HepG2 (cell line): Measurements from ENCODE around the gene PRRC1. TPM values are rescaled to one million over a fixed set of nuclear protein-coding genes. Genes with fewer than 3 reads are reported as not detected.

Experiments used
- ATAC-seq: fragments of 200-7000 bp; cut with Tn5 transposase; 3 replicates; pipeline ENCODE4 v1.9.1; 2020; ENCODE audit warnings: mild to moderate bottlenecking, moderate library complexity
- BruUV-seq: library from RNA; stranded (reverse); fragments of 400-500 nt; replicated peaks from 2 replicates; lab custom pipeline; 2021; lab: Mats Ljungman, UMichigan
- CTCF ChIA-PET: fragments of 300-600 bp; formaldehyde crosslinking; extraction: SDS; loops from one replicate; lab custom pipeline; 2021; ENCODE audit warnings: low total read pairs, inconsistent platforms, low intra/inter-chr PET ratio; lab: Yijun Ruan, JAX
- POLR2A ChIA-PET: fragments of 350-600 bp; sonication (Branson Sonifier 250); formaldehyde crosslinking; loops from one replicate; lab custom pipeline; 2020; ENCODE audit warnings: antibody characterized with exemption, inconsistent platforms; lab: Yijun Ruan, JAX
- DNase-seq: peaks from one replicate; pipeline ENCODE4 v3.0.0-alpha.2; 2015; ENCODE audit warnings: low spot score
- FAIRE-seq: peaks from 3 replicates; lab custom pipeline; 2011; peaks lifted over from hg19 to GRCh38; lab: Jason Lieb, UNC
- H2AFZ ChIP-seq: one replicate; pipeline ENCODE4 v1.6.1; 2011; ENCODE audit warnings: low read length, inconsistent platforms
- H3K27ac ChIP-seq: fragments of 300-600 bp; 3 replicates; pipeline ENCODE4 v1.8.0; 2011; ENCODE audit warnings: mixed run types, mild to moderate bottlenecking, mixed read lengths, low read length, inconsistent platforms; ENCODE audit not compliant: insufficient read depth; ENCODE audit errors: extremely low read length
- H3K27me3 ChIP-seq, 2 experiments: fragments of 200-600 bp in 1 of 2; 2 replicates in 1 of 2; 3 replicates in 1 of 2; pipeline versions ENCODE4 v1.6.0 to v1.8.0; 2011; ENCODE audit warnings: low read length in 2 of 2, mild to moderate bottlenecking in 2 of 2, moderate library complexity in 2 of 2, inconsistent platforms in 1 of 2; ENCODE audit not compliant: insufficient read depth in 2 of 2, control insufficient read depth in 1 of 2
- H3K36me3 ChIP-seq, 2 experiments: fragments of 200-600 bp in 1 of 2; replicated peaks in 1 of 2; 2 replicates in 1 of 2; 3 replicates in 1 of 2; pipeline versions ENCODE4 v1.5.1 to v1.8.0; 2011; ENCODE audit warnings: low read length in 2 of 2, inconsistent platforms in 1 of 2; ENCODE audit not compliant: insufficient read depth in 2 of 2, control insufficient read depth in 1 of 2
- H3K4me1 ChIP-seq: 2 replicates; pipeline ENCODE4 v1.5.1; 2012; ENCODE audit warnings: low read length, inconsistent platforms; ENCODE audit not compliant: insufficient read depth
- H3K4me2 ChIP-seq: 2 replicates; pipeline ENCODE4 v1.6.0; 2011; ENCODE audit warnings: low read depth, low read length, inconsistent platforms
- H3K4me3 ChIP-seq, 3 experiments: fragments of 200-600 bp in 1 of 3; sonication (generic), shearing (Covaris generic) in 1 of 3; replicated peaks in 1 of 3; 2 replicates each; pipeline ENCODE4 v1.5.1; 2011 to 2016; ENCODE audit warnings: low read length in 3 of 3, inconsistent platforms in 2 of 3, low read depth in 2 of 3, mild to moderate bottlenecking in 2 of 3, control low read depth in 1 of 3, mixed read lengths in 1 of 3; ENCODE audit not compliant: insufficient read depth in 1 of 3
- H3K79me2 ChIP-seq: one replicate; pipeline ENCODE4 v1.6.1; 2011; ENCODE audit warnings: low read length, inconsistent platforms; ENCODE audit not compliant: insufficient read depth
- H3K9ac ChIP-seq: 2 replicates; pipeline ENCODE4 v1.6.0; 2011; ENCODE audit warnings: mild to moderate bottlenecking, low read depth, low read length, inconsistent platforms; ENCODE audit not compliant: insufficient read depth
- H3K9me3 ChIP-seq: 2 replicates; pipeline ENCODE4 v1.5.1; 2012; ENCODE audit warnings: mild to moderate bottlenecking, low read length
- H4K20me1 ChIP-seq: 2 replicates; pipeline ENCODE4 v1.6.0; 2011; ENCODE audit warnings: inconsistent platforms, mild to moderate bottlenecking, low read length, moderate library complexity; ENCODE audit not compliant: insufficient read depth
- ATF1 ChIP-seq: IDR thresholded peaks from 2 replicates; pipeline ENCODE4 v1.6.1; 2016; ENCODE audit warnings: mild to moderate bottlenecking, control low read depth
- CEBPZ ChIP-seq: IDR thresholded peaks from 2 replicates; pipeline ENCODE4 v1.6.1; 2012; ENCODE audit warnings: low read length, improper control_type of control experiment
- HOXA9 ChIP-seq: sonication (generic); formaldehyde crosslinking; IDR thresholded peaks from 2 replicates; pipeline ENCODE4 v1.8.1; 2022; ENCODE audit warnings: missing genetic modification reagents, mild to moderate bottlenecking, moderate library complexity, borderline replicate concordance
- MNT ChIP-seq: fragments of 450-650 bp; IDR thresholded peaks from 2 replicates; pipeline ENCODE4 v1.6.1; 2016
- NR2F2 ChIP-seq: IDR thresholded peaks from 2 replicates; pipeline ENCODE4 v1.6.1; 2012; ENCODE audit warnings: low read depth, inconsistent platforms, borderline replicate concordance
- RFX1 ChIP-seq: fragments of 450-650 bp; IDR thresholded peaks from 2 replicates; pipeline ENCODE4 v1.6.1; 2017
- WIZ ChIP-seq: sonication (generic); formaldehyde crosslinking; IDR thresholded peaks from 2 replicates; pipeline ENCODE4 v1.5.1; 2020; ENCODE audit warnings: mild to moderate bottlenecking, missing genetic modification reagents
- ZBED4 ChIP-seq: sonication (generic); formaldehyde crosslinking; IDR thresholded peaks from 2 replicates; pipeline ENCODE4 v1.4.0; 2020; ENCODE audit warnings: missing genetic modification reagents, borderline replicate concordance
- ZBTB39 ChIP-seq: sonication (generic); formaldehyde crosslinking; IDR thresholded peaks from 2 replicates; pipeline ENCODE4 v1.5.0; 2020; ENCODE audit warnings: missing genetic modification reagents
- ZNF205 ChIP-seq: IDR thresholded peaks from 2 replicates; pipeline ENCODE4 v1.6.1; 2018; ENCODE audit warnings: missing biosample characterization, missing genetic modification reagents
- ZNF275 ChIP-seq: sonication (generic); formaldehyde crosslinking; IDR thresholded peaks from 2 replicates; pipeline ENCODE4 v1.8.0; 2022; ENCODE audit warnings: missing genetic modification reagents, mild to moderate bottlenecking, inconsistent platforms, borderline replicate concordance
- ZSCAN20 ChIP-seq: sonication (generic); formaldehyde crosslinking; IDR thresholded peaks from 2 replicates; pipeline ENCODE4 v1.4.0; 2020; ENCODE audit warnings: missing genetic modification reagents, mild to moderate bottlenecking, borderline replicate concordance
- ZSCAN29 ChIP-seq: sonication (generic); formaldehyde crosslinking; conservative IDR thresholded peaks from 2 replicates; pipeline ENCODE4 v1.4.0; 2020; ENCODE audit warnings: mild to moderate bottlenecking, missing genetic modification reagents
- in situ Hi-C: cut with HindIII; loops from 2 replicates; pipeline ENCODE4 v1.10.0; 2017; ENCODE audit warnings: low pct_unique_long_range_greater_than_20kb; ENCODE audit not compliant: extremely low pct_ligation_motif_present
- intact Hi-C: fragments of 100-400 bp; cut with micrococcal nuclease; formaldehyde crosslinking; loops from one replicate; pipeline ENCODE4 v1.10.0; 2022; ENCODE audit not compliant: unreplicated experiment
- polyA plus RNA-seq, 8 experiments: library from polyadenylated mRNA; depleted of rRNA in 3 of 8; stranded (reverse) in 7 of 8; unstranded in 1 of 8; fragments of >200 nt; fragmentation: Illumina TruSeq in 4 of 8; extraction: Trizol in 4 of 8; gene quantifications; 2 replicates each; pipeline versions ENCODE4 v1.2.1 to v1.2.3, GENCODE V29; 2011 to 2016; ENCODE audit warnings: low read depth in 4 of 8, missing spikeins in 1 of 8, mixed read lengths in 1 of 8; ENCODE audit not compliant: insufficient read depth in 1 of 8
- total RNA-seq, 5 experiments: library from RNA; depleted of rRNA; stranded (reverse); fragments of >200 nt; fragmentation: Illumina TruSeq; extraction: Trizol; gene quantifications; 2 replicates each; pipeline ENCODE4 v1.2.3, GENCODE V29; 2016; ENCODE audit warnings: low read depth in 1 of 5

The PRRC1 gene
- total and polyA plus RNA-seq, 2 of the 13 experiments (the other 11 are each of a cell fraction or from before 2014, with no cell fraction given) = 48.5 to 51.9 TPM

GRCh38 chr5:127586811-127587210, 69.4 kb downstream of the PRRC1 start:
- ChIA-PET POLR2A (no interaction called here), CTCF (no interaction called here)
- BruUV-seq = no TSS peak
- no peaks in the 10 kb centered on the region for H3K36me3 ChIP-seq
- H3K9me3 ChIP-seq = no peaks in the 10 kb centered on the region
- ATAC-seq (peak; percentile 36; the same call in 2 of the 3 replicates), FAIRE-seq (no peak), DNase-seq (no peak)
- no peaks in the 10 kb centered on the region for H3K79me2 ChIP-seq
- H3K27ac ChIP-seq = no peak overlapping the region
- no peak overlapping the region for H3K4me2 ChIP-seq
- no peak overlapping the region for H3K4me3 ChIP-seq
- in situ Hi-C loops (no loop called here), intact Hi-C loops (no loop called here)
- no peak overlapping the region for H2AFZ ChIP-seq
- no peaks in the 10 kb centered on the region for H4K20me1 ChIP-seq
- H3K27me3 ChIP-seq = no peaks in the 10 kb centered on the region
- no peak overlapping the region for H3K9ac ChIP-seq
- H3K4me1 ChIP-seq = peaks cover 16% of the 10 kb centered on the region
- no peak for TF ChIP-seq ZSCAN20 (CRISPR knock-in tag)
- TF ChIP-seq ZBTB39 = no peak
- no peak for TF ChIP-seq CEBPZ
- no peak for TF ChIP-seq ZNF205
- no peak for TF ChIP-seq ZBED4 (CRISPR knock-in tag)
- TF ChIP-seq ZNF275 (CRISPR knock-in tag) = no peak
- TF ChIP-seq MNT = no peak
- no peak for TF ChIP-seq ATF1 (CRISPR knock-in tag)
- no peak for TF ChIP-seq RFX1
- no peak for TF ChIP-seq NR2F2
- TF ChIP-seq ZSCAN29 = no peak
- no peak for TF ChIP-seq HOXA9 (CRISPR knock-in tag)
- no peak for TF ChIP-seq WIZ (CRISPR knock-in tag)
